Hepatocyte (in vitro differentiated cells): Measurements from ENCODE around the gene AGBL3.

Experiments used
- EZH2 ChIP-seq: fragments of 200-600 bp; sonication (generic); IDR thresholded peaks from 2 replicates; pipeline ENCODE4 v1.6.1; 2016; ENCODE audit warnings: antibody characterized with exemption, mild to moderate bottlenecking, borderline replicate concordance
- TF ChIP-seq, protein P1 (sequence below): fragments of 200-600 bp; sonication (generic); IDR thresholded peaks from 2 replicates; pipeline ENCODE4 v1.5.1; 2016; ENCODE audit warnings: antibody characterized with exemption, mild to moderate bottlenecking; ENCODE audit not compliant: poor library complexity

DNA sequence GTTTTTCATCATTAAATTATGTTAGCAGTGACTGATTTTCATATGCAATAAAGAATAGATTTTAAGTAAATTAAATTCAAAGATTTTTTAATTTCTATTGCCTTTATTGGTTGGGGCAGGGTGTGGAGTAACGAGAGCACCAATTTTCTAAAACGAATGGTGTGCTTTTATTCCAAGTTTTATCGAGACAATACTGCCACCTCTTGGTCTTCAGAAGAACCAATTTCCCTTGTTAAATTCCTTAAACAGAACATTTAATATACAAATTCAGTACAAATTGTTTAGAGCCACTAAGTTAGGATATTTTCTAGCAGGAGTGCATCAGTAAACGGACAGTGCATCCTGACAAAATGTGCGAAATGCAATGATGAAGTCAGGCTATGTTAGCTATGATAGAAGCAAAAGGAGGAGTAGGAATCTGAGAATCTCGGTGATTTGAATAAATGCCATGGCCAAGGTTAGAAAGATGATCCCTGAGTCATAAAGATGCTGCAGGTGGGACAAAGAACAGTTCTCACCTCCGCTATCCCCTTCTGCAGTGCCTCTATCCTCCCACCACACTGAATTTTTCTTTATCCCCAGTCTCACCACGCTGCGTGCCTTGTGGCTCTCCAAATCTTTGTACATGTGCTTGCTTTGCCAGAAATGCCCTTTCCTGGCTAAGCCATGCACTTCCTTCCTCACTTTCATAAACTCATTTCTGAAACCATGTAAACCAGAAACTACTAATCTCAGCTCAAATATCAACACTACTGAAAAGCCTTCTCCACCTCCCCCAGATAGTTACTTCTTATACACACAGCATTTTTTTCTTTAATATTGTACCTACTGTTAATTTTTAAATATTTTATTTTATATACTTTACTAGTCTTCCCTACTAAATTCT is 31.9 kb upstream of the AGBL3 start:
- TF ChIP-seq, protein P1, sequence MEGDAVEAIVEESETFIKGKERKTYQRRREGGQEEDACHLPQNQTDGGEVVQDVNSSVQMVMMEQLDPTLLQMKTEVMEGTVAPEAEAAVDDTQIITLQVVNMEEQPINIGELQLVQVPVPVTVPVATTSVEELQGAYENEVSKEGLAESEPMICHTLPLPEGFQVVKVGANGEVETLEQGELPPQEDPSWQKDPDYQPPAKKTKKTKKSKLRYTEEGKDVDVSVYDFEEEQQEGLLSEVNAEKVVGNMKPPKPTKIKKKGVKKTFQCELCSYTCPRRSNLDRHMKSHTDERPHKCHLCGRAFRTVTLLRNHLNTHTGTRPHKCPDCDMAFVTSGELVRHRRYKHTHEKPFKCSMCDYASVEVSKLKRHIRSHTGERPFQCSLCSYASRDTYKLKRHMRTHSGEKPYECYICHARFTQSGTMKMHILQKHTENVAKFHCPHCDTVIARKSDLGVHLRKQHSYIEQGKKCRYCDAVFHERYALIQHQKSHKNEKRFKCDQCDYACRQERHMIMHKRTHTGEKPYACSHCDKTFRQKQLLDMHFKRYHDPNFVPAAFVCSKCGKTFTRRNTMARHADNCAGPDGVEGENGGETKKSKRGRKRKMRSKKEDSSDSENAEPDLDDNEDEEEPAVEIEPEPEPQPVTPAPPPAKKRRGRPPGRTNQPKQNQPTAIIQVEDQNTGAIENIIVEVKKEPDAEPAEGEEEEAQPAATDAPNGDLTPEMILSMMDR, result peak; percentile 64
- no peak for TF ChIP-seq EZH2
